ENCODE data around the gene NSMF.

The NSMF gene

GRCh38 chr9:137441935-137442321 lies 17.2 kb downstream of the NSMF start:
- in situ Hi-C loops (cut with HindIII; ENCODE audit: low sequenced_read_pairs) = no loop called here
- H3K4me3 ChIP-seq (ENCODE audit: low read depth, low read length) = no peak overlapping the region
- no peak for TF ChIP-seq CTCF (IDR thresholded peaks at IDR 0.05; ENCODE audit: low read depth, low read length)
- DNase-seq (ENCODE audit: low read depth, low spot score) = no peak

GRCh38 chr9:137441289-137441934 lies 17.7 kb downstream of the NSMF start, which contains the start of gene ENTPD8:
Gene ENTPD8 (minus strand): TSS chr9:137441357. CDS start chr9:137438285, 3,072 bp downstream.
- H3K4me3 ChIP-seq (ENCODE audit: low read depth, low read length) = no peak within 1 kb of the TSS
- in situ Hi-C loops (cut with HindIII; ENCODE audit: low sequenced_read_pairs) = no loop called here
- DNase-seq (ENCODE audit: low read depth, low spot score) = no peak
- no peak for TF ChIP-seq CTCF (IDR thresholded peaks at IDR 0.05; ENCODE audit: low read depth, low read length)

GRCh38 chr9:137439158-137439714 lies 19.9 kb downstream of the NSMF start:
- no peak for TF ChIP-seq CTCF (IDR thresholded peaks at IDR 0.05; ENCODE audit: low read depth, low read length)
- DNase-seq (ENCODE audit: low read depth, low spot score) = no peak
- H3K4me3 ChIP-seq (ENCODE audit: low read depth, low read length) = no peak overlapping the region
- in situ Hi-C loops (cut with HindIII; ENCODE audit: low sequenced_read_pairs) = no loop called here

- in situ Hi-C loops (cut with HindIII; ENCODE audit: low sequenced_read_pairs) = no loop called here
- no peak for TF ChIP-seq CTCF (IDR thresholded peaks at IDR 0.05; ENCODE audit: low read depth, low read length)
Observed at GRCh38 chr9:137438591-137439157, 20.5 kb downstream of the NSMF start.

GRCh38 chr9:137437691-137438590 lies 21.2 kb downstream of the NSMF start:
- DNase-seq (ENCODE audit: low read depth, low spot score) = no peak
- in situ Hi-C loops (cut with HindIII; ENCODE audit: low sequenced_read_pairs) = no loop called here
- TF ChIP-seq CTCF (IDR thresholded peaks at IDR 0.05; ENCODE audit: low read depth, low read length) = no peak
- H3K4me3 ChIP-seq (ENCODE audit: low read depth, low read length) = no peak overlapping the region

More at GRCh38 chr9:137438591-137439157, 20.5 kb downstream of the NSMF start:
- DNase-seq (ENCODE audit: low read depth, low spot score) = no peak
- no peak overlapping the region for H3K4me3 ChIP-seq (ENCODE audit: low read depth, low read length)

All from astrocyte of the spinal cord (primary cell).